Subcutaneous adipose tissue (tissue), 4 donors: Measurements from ENCODE around the gene TLCD4. TPM values are rescaled to one million over a fixed set of nuclear protein-coding genes. Genes with fewer than 3 reads are reported as not detected.

ENCODE experiments used
- total RNA-seq, 4 donors: library from RNA; depleted of rRNA; stranded (reverse); fragments of >200 nt; gene quantifications; one replicate each; pipeline ENCODE4 v1.1.0, GENCODE V29; 2016
- TF ChIP-seq, protein P1 (sequence below): fragments of 450-650 bp; IDR thresholded peaks from one replicate; pipeline ENCODE4 v1.5.1; 2016; ENCODE audit warnings: low read depth, mild to moderate bottlenecking, control low read depth, antibody characterized with exemption, moderate library complexity

TLCD4 gene
- total RNA-seq, 4 donors from 2014 or later = 6.8 to 26.9 (median 21.8) TPM

DNA sequence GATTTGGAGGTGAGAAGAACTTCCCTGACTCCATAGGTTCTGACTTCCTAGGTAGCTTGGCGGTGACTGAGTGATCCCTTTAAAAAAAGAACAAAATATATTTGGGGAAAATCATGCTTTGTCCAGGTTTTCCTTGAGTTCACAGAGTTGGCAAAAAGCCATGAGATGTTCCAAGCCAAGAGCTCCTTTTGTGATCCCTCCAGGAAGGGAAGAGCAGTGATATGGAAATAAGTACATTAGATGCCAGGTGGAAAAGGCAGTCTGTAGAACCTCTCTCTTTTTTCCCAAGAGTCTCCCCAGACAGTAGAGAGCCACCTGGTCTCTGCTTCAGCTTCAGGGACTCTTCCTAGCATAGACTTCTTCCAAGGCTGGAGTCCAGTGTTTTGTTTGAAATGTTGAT is 10.2 kb downstream of the TLCD4 start:
- TF ChIP-seq, protein P1, sequence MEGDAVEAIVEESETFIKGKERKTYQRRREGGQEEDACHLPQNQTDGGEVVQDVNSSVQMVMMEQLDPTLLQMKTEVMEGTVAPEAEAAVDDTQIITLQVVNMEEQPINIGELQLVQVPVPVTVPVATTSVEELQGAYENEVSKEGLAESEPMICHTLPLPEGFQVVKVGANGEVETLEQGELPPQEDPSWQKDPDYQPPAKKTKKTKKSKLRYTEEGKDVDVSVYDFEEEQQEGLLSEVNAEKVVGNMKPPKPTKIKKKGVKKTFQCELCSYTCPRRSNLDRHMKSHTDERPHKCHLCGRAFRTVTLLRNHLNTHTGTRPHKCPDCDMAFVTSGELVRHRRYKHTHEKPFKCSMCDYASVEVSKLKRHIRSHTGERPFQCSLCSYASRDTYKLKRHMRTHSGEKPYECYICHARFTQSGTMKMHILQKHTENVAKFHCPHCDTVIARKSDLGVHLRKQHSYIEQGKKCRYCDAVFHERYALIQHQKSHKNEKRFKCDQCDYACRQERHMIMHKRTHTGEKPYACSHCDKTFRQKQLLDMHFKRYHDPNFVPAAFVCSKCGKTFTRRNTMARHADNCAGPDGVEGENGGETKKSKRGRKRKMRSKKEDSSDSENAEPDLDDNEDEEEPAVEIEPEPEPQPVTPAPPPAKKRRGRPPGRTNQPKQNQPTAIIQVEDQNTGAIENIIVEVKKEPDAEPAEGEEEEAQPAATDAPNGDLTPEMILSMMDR = no peak

DNA sequence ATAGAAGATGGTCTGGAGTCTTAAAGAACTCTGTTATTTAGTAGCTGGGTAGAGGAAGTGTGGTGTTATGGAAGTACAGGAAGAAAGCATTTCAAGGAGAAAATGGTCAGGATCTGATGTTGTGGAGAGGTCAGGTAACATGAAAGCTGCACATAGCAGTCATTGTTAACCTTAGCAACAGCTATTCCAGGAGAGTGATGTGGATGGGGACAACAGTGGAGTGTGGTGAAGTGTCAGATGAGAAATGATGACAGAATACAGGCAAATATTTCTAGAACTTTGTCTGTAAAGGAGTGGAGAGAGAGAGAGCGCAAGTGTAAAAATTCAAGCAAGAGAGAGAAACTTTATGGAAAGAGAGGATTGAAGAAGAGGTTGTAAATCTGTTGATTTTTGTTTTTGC is 15.6 kb downstream of the TLCD4 start:
- TF ChIP-seq, protein P1 = no peak

DNA sequence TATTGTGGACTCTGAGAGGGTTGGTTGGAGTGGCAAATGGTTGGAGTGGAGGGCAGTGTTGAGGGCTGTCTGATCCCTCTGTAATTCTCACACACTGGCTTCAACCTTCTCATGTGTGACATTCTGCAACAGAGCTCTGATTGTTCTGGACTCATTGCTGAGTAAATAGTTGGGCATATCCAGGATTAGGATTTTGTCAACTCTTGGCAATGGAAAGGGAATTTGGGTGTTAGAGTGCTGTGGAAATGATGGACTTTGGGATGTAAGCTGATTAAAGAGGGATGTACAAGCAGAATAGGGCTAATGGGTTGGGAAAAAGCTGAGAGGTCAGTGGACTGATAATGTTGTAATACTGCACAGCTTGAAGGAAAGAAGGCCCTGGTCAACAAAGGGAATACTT is 16.5 kb downstream of the TLCD4 start:
- TF ChIP-seq, protein P1 = no peak

DNA sequence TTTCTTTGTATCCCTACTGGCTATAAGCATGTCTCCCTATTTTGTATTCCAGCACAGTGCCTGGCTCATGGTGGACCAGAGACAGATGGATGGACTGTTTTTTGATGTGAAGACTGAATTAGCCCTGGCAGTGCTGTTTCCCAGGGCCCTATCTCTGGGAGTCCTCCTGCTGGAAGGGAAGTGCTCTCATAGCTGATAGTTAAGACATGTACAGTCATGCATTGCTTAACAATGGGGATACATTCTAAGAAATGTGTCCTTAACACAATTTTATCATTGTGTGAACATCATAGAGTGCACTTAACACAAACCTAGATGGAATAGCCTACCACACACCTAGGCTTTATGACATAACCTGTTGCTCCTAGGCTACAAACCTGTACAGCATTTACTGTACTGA is 21.1 kb downstream of the TLCD4 start:
- TF ChIP-seq, protein P1 = no peak

DNA sequence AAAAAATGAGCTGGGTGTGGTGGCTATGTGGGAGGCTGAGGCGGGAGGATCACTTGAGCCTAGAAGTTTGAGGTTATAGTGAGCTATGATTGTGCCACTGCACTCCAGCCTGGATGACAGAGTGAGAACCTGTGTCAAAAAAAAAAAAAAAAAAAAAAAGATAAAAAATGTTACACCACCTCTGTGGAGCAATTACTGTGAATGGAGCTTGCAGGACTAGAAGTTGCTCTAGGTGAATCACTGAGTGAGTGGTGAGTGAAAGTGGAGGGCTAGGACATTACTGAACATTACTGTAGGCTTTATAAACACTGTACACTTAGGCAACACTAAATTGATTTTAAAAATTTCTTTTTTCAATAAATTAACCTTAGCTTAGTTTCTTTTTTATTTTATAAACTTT is 21.9 kb downstream of the TLCD4 start:
- TF ChIP-seq, protein P1 = no peak

DNA sequence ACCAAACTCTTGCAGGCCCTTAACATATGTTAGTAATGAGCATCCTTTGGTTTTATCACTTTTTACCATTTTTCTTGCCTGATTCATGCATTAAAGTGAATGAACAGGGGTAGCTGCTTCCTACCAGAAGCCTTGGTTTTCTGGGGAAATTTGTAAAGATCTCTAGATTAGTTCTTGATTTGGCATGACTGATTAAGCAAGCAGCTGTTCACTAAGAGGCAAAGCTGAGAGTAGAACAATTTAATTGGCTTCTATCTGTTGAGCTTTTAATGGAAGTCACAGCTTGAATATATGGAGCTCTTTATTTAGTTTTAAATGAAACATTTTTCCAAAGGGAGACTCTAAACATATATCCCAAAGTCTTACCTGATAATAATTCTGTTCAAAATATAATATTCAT is 23.6 kb downstream of the TLCD4 start:
- TF ChIP-seq, protein P1 = no peak

DNA sequence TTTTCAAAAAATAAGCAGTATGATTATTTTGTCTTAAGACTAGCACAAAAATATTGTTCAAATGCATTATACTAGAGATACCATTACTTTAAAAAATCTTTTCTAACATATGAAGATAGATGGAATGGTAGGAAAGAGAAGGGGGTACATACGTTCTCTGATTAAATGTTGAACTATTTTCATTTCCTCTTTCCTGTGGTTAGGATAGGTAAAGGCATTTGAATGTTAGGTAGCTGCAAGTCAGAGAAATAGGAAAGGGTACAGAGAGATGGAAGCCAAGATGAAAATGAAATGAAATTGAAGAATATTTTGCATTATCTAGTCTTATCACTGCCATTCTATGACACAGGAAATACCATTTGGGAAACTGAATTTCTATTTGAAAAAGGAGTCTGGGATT is 28.3 kb downstream of the TLCD4 start:
- TF ChIP-seq, protein P1 = no peak
